ENCODE results near the gene CNMD.

GRCh38 chr13:52739468-52740071 is at the start of gene CNMD:
- TF ChIP-seq CTCF (IDR thresholded peaks at IDR 0.05) = no peak
- TF ChIP-seq ZFX (IDR thresholded peaks at IDR 0.05; ENCODE audit: borderline replicate concordance) = no peak

All from 22Rv1 (cell line).